HEK293T (cell line): ENCODE results near the gene KDELR3.
"Not testable (repeated sequence)": the region's sequence is repeated elsewhere in the genome, so short reads cannot be mapped to it uniquely, and the experiment has no call there.

ENCODE experiments used
- CTCF ChIA-PET: fragments of 350-600 bp; formaldehyde crosslinking; extraction: SDS; loops from one replicate; lab custom pipeline; 2021; ENCODE audit warnings: antibody characterized with exemption, inconsistent platforms; lab: Yijun Ruan, JAX
- POLR2A ChIA-PET: fragments of 350-600 bp; formaldehyde crosslinking; extraction: SDS; loops from one replicate; lab custom pipeline; 2020; ENCODE audit warnings: antibody characterized with exemption, inconsistent platforms; lab: Yijun Ruan, JAX
- DNase-seq: peaks from one replicate; pipeline ENCODE4 v3.0.0; 2012; ENCODE audit warnings: mixed read lengths; ENCODE audit errors: extremely low spot score
- ARNT ChIP-seq: fragments of 450-650 bp; IDR thresholded peaks from 2 replicates; pipeline ENCODE4 v1.6.1; 2017; ENCODE audit warnings: mild to moderate bottlenecking
- BHLHE40 ChIP-seq: fragments of 450-650 bp; IDR thresholded peaks from 2 replicates; pipeline ENCODE4 v1.6.1; 2016; ENCODE audit warnings: mild to moderate bottlenecking, moderate library complexity, borderline replicate concordance
- CTBP1 ChIP-seq: fragments of 450-650 bp; IDR thresholded peaks from 2 replicates; pipeline ENCODE4 v1.6.1; 2016; ENCODE audit warnings: borderline replicate concordance
- ELF4 ChIP-seq: fragments of 450-650 bp; IDR thresholded peaks from 2 replicates; pipeline ENCODE4 v1.6.1; 2017; ENCODE audit warnings: antibody characterized with exemption
- FOXA1 ChIP-seq: fragments of 450-650 bp; IDR thresholded peaks from 2 replicates; pipeline ENCODE4 v1.6.1; 2016; ENCODE audit warnings: mild to moderate bottlenecking
- FOXK2 ChIP-seq: fragments of 450-650 bp; IDR thresholded peaks from 2 replicates; pipeline ENCODE4 v1.6.1; 2016; ENCODE audit warnings: mild to moderate bottlenecking
- FOXM1 ChIP-seq: fragments of 450-650 bp; IDR thresholded peaks from 2 replicates; pipeline ENCODE4 v1.6.1; 2017; ENCODE audit warnings: mild to moderate bottlenecking, borderline replicate concordance
- HDGF ChIP-seq: fragments of 450-650 bp; IDR thresholded peaks from 2 replicates; pipeline ENCODE4 v1.6.1; 2017; ENCODE audit warnings: antibody characterized with exemption, borderline replicate concordance
- L3MBTL2 ChIP-seq: fragments of 450-650 bp; conservative IDR thresholded peaks from 2 replicates; pipeline ENCODE4 v1.6.1; 2016; ENCODE audit warnings: mild to moderate bottlenecking
- LEF1 ChIP-seq: fragments of 450-650 bp; IDR thresholded peaks from 2 replicates; pipeline ENCODE4 v1.6.1; 2017; ENCODE audit warnings: mild to moderate bottlenecking, borderline replicate concordance
- NFRKB ChIP-seq: fragments of 450-650 bp; IDR thresholded peaks from 2 replicates; pipeline ENCODE4 v1.6.1; 2016; ENCODE audit warnings: mild to moderate bottlenecking, moderate library complexity
- PKNOX1 ChIP-seq: fragments of 450-650 bp; IDR thresholded peaks from 2 replicates; pipeline ENCODE4 v1.6.1; 2016
- SP1 ChIP-seq: fragments of 450-650 bp; IDR thresholded peaks from 2 replicates; pipeline ENCODE4 v1.6.1; 2017
- SUZ12 ChIP-seq: fragments of 450-650 bp; IDR thresholded peaks from 2 replicates; pipeline ENCODE4 v1.6.1; 2016; ENCODE audit warnings: mild to moderate bottlenecking
- TARDBP ChIP-seq: fragments of 450-650 bp; IDR thresholded peaks from 2 replicates; pipeline ENCODE4 v1.6.1; 2016
- ZNF384 ChIP-seq: fragments of 450-650 bp; IDR thresholded peaks from 2 replicates; pipeline ENCODE4 v1.6.1; 2016

The KDELR3 gene

DNA sequence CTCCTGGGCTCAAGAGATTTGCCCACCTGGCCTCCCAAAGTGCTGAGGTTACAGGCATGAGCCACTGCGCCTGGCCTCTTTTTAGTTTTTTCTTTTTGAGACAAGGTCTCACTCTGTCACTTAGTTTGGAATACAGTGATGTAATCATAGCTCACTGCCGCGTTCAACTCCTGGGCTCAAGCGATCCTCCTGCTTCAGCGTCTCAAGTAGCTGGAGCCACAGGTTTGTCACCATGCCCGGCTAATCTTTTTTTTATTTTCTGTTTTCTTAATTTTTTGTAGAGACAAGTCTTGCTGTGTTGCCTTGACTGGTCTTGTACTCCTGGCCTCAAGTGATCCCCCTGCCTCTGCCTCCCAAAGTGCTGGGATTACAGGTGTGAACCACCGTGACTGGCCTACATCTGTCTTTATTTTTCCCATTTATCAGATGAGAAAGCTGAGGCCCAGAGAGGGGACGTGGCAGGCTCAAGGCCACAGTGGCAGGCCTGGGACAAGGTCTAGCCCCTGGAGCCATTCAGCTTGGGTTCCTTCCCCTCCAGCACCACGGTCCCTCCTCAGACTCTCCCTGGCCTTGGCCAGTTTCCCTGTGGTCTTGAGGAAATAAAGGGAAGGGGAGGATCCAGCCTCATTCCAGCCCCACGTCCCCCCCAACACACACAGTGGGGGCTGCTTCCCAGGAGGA lies 2.8 kb upstream of the KDELR3 start:
- no peak for TF ChIP-seq NFRKB
- TF ChIP-seq PKNOX1 = no peak
- no peak for TF ChIP-seq SP1
- TF ChIP-seq ELF4 = no peak
- TF ChIP-seq ZNF384 = no peak
- no peak for TF ChIP-seq FOXA1
- no peak for TF ChIP-seq CTBP1
- TF ChIP-seq BHLHE40 = no peak
- no peak for TF ChIP-seq HDGF
- no peak for TF ChIP-seq SUZ12
- TF ChIP-seq ARNT = no peak
- no peak for TF ChIP-seq L3MBTL2
- no peak for TF ChIP-seq TARDBP
- TF ChIP-seq FOXK2 = no peak
- TF ChIP-seq FOXM1 = no peak
- ChIA-PET CTCF (no interaction called here), POLR2A (no interaction called here)
- DNase-seq = no peak

DNA sequence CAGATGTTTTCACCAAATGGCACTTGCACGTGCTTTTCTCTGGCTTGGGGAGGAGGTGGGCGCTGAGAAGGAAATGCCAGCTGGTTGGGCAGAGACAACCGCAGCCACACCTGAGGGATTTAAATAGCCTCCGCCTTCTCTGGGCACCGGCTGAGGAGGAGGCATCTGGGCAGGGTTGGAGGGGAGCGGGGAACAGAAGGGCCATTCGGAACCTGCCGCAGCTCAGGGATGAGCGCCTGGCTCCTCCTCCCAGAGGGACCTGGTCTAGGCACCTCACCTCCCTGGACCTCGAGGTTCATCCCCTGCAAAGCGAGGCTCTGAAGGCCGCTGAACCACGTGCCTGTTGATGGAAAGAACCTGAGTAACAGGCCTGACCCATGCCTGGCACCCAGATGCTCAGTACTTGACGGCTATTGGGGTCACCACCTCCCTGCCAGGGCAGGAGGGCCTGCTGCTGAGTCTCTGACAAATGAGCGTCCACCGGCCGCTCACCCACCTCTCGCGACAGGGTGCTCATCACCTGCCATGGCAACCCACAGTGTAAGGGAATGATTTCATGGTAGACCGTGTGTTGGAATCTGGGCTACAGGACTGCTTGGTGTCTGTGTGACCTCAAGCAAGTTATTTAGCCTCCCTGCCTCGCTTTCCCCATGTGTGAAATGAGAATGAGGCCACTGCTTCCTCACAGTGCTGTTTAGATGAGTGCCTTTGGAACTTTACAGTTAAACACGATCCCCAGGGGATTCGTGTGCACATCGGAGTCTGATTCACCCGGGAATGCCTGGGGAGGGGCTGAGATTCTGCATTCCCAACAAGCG lies 2.0 kb upstream of the KDELR3 start:
- POLR2A ChIA-PET = no interaction called here
- CTCF ChIA-PET = no interaction called here
- no peak for DNase-seq
- no peak for TF ChIP-seq ELF4
- no peak for TF ChIP-seq LEF1
- 0 out of 2 replicates have a peak, but pooled peaks have one; percentile 31 for TF ChIP-seq HDGF

DNA sequence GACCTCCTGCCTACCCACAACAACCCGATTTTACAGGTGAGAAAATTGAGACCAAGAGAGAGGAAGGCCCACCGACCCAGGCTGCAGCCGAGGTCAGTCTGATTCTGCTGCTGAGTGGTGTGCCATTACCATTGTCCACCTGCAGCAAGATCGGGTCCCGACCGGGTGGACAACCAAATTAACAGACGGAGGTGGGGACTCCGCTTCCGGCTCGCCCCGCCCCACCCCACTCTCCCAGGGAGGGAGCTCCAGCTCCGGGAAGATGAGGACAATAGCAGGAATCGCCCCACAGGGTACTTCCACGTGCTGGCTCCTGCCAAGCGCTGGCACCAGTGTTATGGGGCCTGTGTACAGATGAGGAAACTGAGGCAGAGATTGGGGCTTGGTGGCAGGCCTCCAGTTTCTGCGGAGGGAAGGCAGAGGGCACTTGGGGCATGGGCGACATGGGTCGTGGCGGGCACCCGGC lies 425 bp upstream of the KDELR3 start:
- TF ChIP-seq FOXM1 = no peak
- no peak for TF ChIP-seq LEF1
- TF ChIP-seq CTBP1 = no peak

DNA sequence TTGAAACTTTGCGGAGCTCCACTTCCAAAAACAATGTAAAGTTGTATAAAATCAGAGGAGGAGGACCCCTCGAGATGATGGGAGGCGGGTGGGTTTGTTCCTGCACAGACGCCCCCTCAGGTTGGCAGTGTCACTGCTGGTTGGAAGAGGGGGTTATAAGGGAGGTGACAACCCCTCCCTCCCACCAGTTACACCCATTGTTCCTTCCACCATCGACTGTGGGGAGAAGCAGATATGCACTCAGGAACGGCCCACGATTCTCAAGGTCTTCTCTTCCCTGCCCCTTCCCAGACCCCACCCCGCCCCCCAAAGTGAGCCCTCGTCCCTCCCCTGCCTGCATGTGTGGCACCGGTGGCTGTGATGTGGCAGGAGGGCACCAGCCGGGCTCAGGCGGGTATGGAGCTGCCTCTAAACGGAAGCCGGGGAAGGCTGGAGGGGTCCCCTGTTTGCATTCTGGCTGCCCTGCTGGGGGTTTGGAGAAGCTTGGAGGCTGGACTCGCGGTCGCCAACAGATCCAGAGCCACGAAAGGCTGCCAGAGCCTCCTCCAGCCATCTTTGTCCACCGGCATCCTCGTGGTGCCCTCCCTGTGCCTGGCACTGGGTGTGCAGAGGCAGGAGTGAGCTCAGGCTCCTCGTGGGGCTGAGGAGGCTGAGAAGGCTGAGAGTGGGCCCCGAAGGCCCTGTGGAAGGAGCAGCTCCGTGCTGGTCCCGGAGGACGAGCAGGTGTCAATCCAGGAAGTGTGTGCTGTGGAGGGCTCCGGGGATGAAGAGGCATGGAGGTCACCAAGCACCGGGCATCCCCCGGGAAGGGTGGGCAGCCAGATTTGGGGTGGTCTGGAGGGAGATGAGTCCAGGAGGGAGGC lies 778 bp downstream of the KDELR3 start:
- CTCF ChIA-PET = interaction anchor here (1.0 kb wide), 2 partner anchors 14 to 34 kb away, joined by 3 read pairs; no protein-coding TSS in a partner anchor
- DNase-seq = peak; percentile 76
- POLR2A ChIA-PET = interaction anchor here (0.7 to 1.4 kb wide), 5 partner anchors 9 to 17 kb away, joined by 3 to 7 read pairs (median 3); no protein-coding TSS in a partner anchor
- TF ChIP-seq ELF4 (no peak), L3MBTL2 (0 out of 2 replicates have a peak, but pooled peaks have one; percentile 15), TARDBP (no peak)

More for the DNA sequence above, 425 bp upstream of the KDELR3 start:
- ChIA-PET CTCF (interaction anchor here (0.5 to 1.0 kb wide), 2 partner anchors 15 to 216 kb away, joined by 3 to 4 read pairs; no protein-coding TSS in a partner anchor), POLR2A (interaction anchor here (0.7 to 1.4 kb wide), 6 partner anchors 10 to 69 kb away, joined by 3 to 7 read pairs (median 3); no protein-coding TSS in a partner anchor)
- no peak for DNase-seq

DNA sequence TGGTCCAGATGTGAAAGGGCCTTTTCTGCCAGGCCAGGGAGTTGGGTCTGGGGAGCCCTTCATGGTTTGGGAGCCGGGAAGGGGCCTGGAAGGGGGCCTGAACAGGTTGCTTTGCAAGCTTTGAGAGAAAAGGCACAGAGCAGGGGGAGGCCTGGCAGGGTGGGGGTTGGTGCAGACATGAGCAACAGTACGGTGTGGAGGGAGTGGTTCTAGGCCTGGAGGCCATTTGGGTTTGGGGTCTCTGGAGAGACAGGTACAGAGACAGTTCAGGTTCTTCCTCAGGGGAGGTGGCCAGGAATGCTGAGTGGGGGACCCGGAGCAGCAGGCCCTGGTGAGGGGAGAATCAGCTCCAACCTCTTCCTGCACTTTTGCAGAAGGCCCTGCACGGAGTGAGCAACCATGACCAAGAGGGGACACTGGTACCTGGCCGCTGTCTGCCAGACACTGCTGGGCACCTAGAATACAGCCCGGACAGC lies 1.4 kb downstream of the KDELR3 start:
- TF ChIP-seq ELF4 (no peak), L3MBTL2 (no peak), BHLHE40 (no peak), LEF1 (no peak), CTBP1 (no peak), FOXM1 (no peak), NFRKB (no peak), FOXA1 (no peak), FOXK2 (no peak), HDGF (no peak)
- POLR2A ChIA-PET = interaction anchor here (0.7 kb wide), 1 partner anchor 9 kb away, joined by 3 read pairs; no protein-coding TSS in a partner anchor
- no peak for DNase-seq
- CTCF ChIA-PET = interaction anchor here (0.7 kb wide), 1 partner anchor 34 kb away, joined by 3 read pairs; no protein-coding TSS in a partner anchor

DNA sequence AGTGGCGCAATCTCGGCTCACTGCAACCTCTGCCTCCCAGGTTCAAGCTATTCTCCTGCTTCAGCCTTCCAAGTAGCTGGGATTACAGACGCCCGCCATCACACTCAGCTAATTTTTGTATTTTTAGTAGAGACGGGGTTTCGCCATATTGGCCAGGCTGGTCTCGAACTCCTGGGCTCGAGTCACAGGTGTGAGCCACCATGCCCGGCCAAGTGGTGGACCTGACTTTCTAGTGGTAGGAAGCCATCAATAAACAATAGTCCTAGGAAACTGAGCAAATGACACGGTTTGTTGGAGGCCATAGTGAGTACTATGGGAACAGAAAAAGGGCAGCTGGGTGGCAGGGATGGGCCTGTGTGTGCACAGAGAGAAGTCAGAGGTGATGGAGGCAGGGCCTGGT lies 2.3 kb downstream of the KDELR3 start:
- CTCF ChIA-PET, POLR2A ChIA-PET, DNase-seq: not testable (repeated sequence)

DNA sequence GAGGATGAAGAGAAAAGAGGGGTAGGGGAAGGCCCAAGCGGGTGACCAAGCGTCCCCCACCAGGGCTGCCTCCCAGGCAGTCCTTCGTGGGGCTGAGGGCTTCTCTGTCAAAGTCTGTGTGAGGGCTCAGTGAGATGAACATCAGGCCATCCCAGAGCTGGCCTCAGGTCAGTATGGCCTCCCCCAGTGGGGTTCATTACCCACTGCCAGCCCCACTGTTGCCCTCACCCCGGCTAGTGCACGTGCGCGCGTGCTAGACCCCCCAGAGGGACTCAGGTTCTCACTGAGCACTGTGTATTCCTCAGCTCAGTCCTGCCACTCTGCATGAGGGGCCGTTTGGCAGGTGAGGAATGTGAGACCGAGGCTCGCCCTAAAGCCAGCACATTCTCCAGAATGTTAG lies 3.3 kb downstream of the KDELR3 start:
- DNase-seq = no peak
- POLR2A ChIA-PET = no interaction called here

More for the DNA sequence above, 3.3 kb downstream of the KDELR3 start:
- CTCF ChIA-PET = no interaction called here
- no peak for TF ChIP-seq BHLHE40
- no peak for TF ChIP-seq SUZ12
- no peak for TF ChIP-seq ELF4
- TF ChIP-seq L3MBTL2 = no peak
- no peak for TF ChIP-seq LEF1
- TF ChIP-seq FOXK2 = no peak
- TF ChIP-seq TARDBP = no peak
- no peak for TF ChIP-seq FOXA1
- no peak for TF ChIP-seq HDGF
- no peak for TF ChIP-seq ZNF384
- TF ChIP-seq SP1 = no peak
